Measurements from ENCODE around the gene NEK6.

DNA sequence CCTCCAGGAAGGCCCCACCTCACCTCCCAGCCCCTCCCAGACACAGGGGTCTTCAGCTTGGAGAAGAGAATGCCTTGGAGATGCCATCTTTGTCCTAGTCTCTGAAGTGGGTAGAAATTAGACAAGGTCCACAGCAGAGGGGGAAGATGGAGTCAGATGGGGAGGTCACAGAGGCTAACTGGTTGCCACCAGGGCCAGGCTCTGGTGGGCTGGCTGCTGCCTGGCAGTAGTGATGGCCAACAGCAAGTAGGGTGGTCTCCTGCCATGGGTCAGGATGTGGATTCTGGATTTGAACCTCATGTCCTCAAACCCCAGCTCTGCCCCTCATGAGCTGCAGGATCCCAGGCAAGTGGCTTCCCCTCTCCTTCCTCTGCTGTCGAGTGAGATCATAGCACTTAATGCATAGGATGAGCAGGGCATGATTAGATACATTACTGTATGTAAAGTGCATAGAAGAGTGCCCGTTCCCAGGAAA, 38.7 kb upstream of the NEK6 start:
- TF ChIP-seq ARNTL (CRISPR knock-in tag; IDR thresholded peaks at IDR 0.05; ENCODE audit: borderline replicate concordance, low read depth), result no peak
- TF ChIP-seq GLIS3 (CRISPR knock-in tag; IDR thresholded peaks at IDR 0.05), result no peak
- TF ChIP-seq ZFP3 (CRISPR knock-in tag; IDR thresholded peaks at IDR 0.05), result no peak

All from SK-N-SH treated with all-trans-retinoic acid at 6 μM for 48 hours (cell line).